SIG-M5 treated with dmso at 0.1 percent for 504 hours (cell line): ENCODE results near the gene GPRIN3.
"Not testable (repeated sequence)": the region's sequence is repeated elsewhere in the genome, so short reads cannot be mapped to it uniquely, and the experiment has no call there.

Experiments used
- DNase-seq: peaks from one replicate; lab custom pipeline; 2025; ENCODE audit not compliant: unreplicated experiment; lab: John Stamatoyannopoulos, UW

Gene GPRIN3

GRCh38 chr4:89258506-89258905 is 49.1 kb downstream of the GPRIN3 start:
- no peak for DNase-seq

DNA sequence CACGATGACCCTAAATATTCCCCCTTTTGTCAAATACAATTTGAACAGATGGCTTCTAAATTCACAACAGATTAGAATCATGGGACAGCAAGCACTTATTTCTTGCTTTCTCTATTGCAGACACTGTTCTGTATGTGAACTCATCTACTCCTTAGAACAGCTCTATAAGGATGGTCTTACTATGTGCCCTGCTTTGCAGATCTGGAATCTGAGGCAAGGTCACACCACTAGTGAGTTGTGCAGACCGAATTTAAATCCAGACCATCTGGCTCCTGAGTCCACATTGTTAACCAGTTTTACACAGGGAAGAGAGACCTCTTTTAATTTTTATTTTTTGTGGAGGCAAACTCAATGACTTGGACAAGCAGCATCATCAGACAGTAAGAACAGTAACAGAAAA is 50.2 kb downstream of the GPRIN3 start:
- no peak for DNase-seq

GRCh38 chr4:89256203-89256800 is 51.3 kb downstream of the GPRIN3 start:
- no peak for DNase-seq

DNA sequence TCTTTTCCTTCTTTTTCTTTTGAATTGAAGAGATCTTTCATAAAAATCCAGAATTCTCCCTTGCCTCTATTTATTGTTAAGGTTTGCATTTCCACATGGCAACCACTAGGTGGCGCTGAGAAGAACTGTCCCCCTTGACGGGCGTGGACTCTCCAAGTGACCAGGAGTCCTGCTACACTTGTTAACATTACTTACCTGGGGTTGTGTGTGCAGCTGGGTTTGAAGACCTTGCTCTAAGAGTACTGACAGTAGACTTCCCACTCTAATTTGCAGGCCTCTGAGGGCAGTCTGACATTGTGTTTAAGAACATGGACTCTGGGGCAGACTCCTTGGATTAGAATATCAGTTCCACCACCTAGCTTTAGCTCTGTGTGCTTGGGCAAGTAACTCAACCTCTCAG is 52.8 kb downstream of the GPRIN3 start:
- DNase-seq = no peak

GRCh38 chr4:89254347-89254746 is 53.3 kb downstream of the GPRIN3 start:
- DNase-seq = not testable (repeated sequence)

GRCh38 chr4:89253935-89254334 is 53.7 kb downstream of the GPRIN3 start:
- no peak for DNase-seq

DNA sequence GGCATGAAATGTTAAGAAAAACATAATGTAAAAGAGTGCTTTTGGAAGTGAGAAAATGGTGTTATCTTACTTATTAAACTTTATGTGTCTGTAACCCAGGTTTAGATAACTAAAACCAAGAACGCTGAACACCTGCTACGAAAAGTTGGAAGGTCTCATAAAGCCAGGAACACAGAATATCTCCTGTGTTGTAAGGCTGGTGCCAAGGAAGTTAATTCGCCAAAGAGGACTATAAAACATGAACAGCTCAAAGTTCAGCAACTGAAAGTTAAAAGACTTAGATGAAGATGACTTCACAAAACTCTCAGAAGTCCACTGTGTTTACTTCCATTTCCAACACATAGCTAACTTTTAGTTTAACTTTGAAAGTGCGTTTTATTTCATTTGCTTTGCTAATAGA is 54.3 kb downstream of the GPRIN3 start:
- DNase-seq = no peak

- DNase-seq = no peak
Measured at GRCh38 chr4:89251396-89251795, 56.2 kb downstream of the GPRIN3 start.

DNA sequence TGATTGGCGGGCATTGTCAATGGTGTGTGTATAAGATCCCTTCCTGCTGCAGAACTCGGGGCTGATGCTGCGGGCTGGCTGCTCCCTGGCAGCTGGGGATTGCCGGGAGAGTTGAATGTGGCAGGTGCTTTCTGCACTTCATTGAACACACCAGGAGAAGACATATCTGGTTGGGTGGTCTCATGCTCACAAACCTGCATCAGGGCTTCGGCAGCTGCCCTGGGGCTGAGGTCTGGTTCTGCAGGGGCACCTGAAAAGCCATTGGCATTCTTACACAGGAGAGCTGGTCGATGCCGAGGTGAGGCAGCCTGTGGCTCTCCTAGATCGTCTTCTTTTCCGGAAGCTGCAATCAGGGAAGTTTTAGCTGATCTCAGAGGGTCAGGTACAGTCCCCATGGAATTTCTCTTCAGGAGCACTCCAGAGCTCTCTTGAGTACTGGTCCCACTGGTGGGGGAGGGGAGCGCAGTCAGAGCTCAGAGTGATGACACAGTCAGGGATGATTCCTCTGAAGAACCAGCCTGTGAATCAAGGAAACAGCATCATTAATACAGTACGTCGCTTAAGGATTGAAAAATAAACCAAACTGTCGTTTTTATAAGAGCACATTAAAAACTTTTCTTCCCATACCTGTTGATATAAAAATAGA is 57.8 kb downstream of the GPRIN3 start:
- no peak for DNase-seq

GRCh38 chr4:89249313-89249712 is 58.3 kb downstream of the GPRIN3 start:
- no peak for DNase-seq

DNA sequence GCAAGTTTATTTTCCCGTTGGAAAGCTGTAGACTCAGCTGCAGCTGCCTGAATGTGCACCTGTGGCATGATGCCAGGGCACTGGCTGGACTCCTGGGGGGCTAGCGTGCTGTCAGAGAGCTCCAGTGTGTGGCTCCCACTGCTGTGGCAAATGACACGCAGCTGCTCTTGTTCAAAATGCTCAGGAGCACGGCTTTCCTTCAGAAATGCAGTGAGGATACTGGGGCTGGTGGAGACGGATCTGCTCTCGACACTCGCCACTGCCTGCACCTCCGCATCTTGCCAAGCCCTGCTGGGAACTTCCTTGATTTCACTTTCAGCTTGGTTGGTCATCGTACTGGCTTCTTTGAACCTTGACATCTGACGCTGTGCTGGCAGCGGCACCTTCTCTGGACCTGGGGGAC is 58.7 kb downstream of the GPRIN3 start:
- DNase-seq = no peak

- no peak for DNase-seq
Measured at GRCh38 chr4:89247951-89248350, 59.6 kb downstream of the GPRIN3 start.

- no peak for DNase-seq
Measured at GRCh38 chr4:89245459-89245858, 62.1 kb downstream of the GPRIN3 start.

DNA sequence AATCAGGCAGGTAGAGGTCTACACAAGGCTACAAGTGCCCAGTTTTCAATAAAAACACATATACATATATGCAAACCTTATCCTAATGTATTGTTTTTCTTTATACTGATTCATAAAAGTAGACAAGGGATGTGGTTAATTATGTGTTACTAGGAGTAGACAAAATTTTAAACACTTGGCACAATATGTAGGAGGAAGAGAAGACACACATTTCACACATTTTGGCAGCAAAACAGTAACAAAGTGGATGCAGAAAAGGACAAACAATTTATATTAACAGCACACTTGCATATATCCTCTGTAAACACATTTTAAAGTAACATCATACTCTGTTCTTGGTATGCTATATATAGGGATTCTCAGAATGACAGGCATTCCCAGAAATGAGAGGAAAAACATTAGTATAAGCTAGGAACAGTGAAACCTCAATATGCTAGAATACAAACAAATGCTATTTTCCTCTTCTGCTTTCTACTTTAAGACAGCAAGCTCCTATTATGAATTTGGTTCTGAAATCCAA is 63.8 kb downstream of the GPRIN3 start:
- no peak for DNase-seq

DNA sequence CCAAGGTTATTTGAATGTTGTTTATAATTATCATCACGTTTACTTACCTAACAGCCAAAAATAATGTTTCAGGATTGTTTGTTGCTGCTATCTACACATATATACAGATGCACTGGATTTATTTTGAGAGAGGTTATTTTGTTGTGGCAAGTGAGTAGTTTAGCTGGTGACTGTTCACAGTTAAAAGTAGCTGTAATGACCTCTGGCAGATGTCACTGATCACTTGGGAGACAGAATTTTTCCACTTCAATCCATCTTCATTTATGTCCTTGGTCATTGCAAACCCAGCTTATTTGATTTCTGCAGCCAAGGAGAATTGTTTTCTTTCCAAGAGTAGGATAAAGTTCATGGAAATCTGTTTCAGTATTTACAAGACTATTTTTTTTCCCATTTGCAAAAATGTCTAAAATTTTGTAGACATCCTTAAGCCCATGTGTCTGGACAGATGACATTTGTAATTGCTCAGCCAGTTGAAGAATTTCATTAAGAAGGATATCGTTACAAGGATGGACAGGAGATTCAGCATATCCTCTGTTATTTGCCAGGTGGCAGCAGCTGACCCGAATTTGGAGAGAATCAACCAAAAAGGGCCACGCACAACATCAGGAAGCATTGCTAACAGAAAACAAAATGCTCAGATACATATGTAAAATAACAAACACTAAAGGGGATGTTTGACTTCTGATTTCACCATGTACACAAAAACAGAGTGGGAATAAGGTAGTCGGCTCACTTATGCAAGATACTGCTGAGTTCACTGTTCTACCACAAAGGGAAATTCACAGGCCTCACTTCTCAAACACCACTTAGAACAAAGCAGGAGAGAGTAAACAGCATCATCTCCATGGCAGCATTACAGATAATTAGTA is 64.5 kb downstream of the GPRIN3 start:
- DNase-seq = no peak

DNA sequence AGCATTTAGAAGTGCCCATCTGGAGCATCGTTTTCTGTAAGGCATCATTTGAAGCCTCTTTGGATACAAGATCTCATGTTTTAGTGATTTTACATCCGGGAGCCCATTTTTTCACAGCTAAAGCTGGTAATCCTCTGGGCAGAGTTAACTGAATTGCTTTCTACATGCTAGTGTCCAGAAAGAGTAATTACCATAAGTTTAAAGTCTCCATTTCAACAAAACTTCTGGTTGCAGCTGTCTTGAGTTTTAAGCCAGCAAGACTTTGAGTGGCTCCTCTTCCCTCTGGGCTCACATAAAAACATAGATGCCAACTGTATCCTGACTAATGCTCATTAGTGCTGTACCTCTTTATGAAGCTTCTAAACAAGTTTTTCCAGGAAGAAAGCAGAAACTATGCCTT is 65.4 kb downstream of the GPRIN3 start:
- no peak for DNase-seq

DNA sequence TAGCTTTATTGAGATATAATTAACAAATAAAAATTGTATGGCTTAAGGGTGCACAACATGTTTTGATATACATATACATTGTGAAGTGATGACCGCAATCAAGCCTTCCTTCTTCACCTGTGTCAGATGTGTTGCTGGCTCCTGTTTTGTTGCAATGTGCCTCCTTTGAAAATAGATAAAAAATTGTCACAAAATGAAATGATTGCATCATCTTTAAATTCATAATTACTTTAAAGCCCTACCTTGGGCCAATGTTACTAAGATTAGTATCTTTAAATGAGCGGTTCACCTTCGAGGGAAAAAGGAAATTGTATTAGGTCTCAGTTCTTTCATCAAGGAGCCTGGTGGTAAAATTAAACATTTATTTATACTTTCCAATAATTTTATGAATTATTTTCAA is 77.3 kb downstream of the GPRIN3 start:
- no peak for DNase-seq

- DNase-seq = peak; percentile 61
Measured at GRCh38 chr4:89226665-89227574, 80.7 kb downstream of the GPRIN3 start.

DNA sequence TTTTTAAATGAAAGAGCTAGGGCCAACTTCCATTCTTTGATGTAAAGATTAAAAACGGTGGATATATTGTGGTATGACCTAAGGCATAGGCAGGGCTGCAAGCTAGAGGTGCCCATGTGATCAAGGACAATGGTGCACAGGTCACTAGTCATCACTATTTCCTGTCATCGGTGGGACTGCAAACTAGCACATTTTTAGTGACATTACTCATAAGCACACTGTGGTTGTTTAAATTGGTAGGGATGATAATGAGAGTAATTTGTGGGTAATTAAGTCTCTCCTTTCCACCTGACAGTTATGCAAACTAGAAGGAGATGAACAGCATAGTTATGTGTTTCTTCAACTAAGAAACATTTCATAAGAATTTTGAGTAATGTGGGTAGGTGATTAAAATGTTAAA is 85.4 kb downstream of the GPRIN3 start:
- DNase-seq = no peak

- no peak for DNase-seq
Measured at GRCh38 chr4:89221167-89221867, 86.3 kb downstream of the GPRIN3 start.
